Brain microvascular endothelial cell (primary cell): ENCODE measurements around the gene SRPK3.

ENCODE experiments used
- DNase-seq: peaks from one replicate; pipeline ENCODE4 v3.0.0-alpha.2; 2020
- H3K27ac ChIP-seq: fragments of 250-450 bp; sonication (Bioruptor Pico); 2 replicates; pipeline ENCODE4 v1.5.1; 2020; ENCODE audit warnings: mild to moderate bottlenecking, moderate library complexity
- H3K27me3 ChIP-seq: fragments of 250-450 bp; sonication (Bioruptor Pico); replicated peaks from 2 replicates; pipeline ENCODE4 v1.5.1; 2020; ENCODE audit warnings: mild to moderate bottlenecking
- H3K36me3 ChIP-seq: fragments of 250-450 bp; sonication (Bioruptor Pico); replicated peaks from 2 replicates; pipeline ENCODE4 v1.5.1; 2020; ENCODE audit warnings: mild to moderate bottlenecking
- H3K4me3 ChIP-seq: 2 replicates; pipeline ENCODE4 v1.5.1; 2011; ENCODE audit warnings: low read depth, mild to moderate bottlenecking, control low read depth, low read length, moderate library complexity
- in situ Hi-C: cut with HindIII; loops from 2 replicates; pipeline ENCODE4 v1.10.0; 2017; ENCODE audit warnings: low sequenced_read_pairs, low pct_ligation_motif_present
- TF ChIP-seq, protein P1 (sequence below): IDR thresholded peaks from 2 replicates; pipeline ENCODE4 v1.5.1; 2011; ENCODE audit warnings: low read depth, mild to moderate bottlenecking, moderate library complexity, low read length, control low read depth, inconsistent platforms; ENCODE audit errors: missing control alignments

SRPK3 gene

DNA sequence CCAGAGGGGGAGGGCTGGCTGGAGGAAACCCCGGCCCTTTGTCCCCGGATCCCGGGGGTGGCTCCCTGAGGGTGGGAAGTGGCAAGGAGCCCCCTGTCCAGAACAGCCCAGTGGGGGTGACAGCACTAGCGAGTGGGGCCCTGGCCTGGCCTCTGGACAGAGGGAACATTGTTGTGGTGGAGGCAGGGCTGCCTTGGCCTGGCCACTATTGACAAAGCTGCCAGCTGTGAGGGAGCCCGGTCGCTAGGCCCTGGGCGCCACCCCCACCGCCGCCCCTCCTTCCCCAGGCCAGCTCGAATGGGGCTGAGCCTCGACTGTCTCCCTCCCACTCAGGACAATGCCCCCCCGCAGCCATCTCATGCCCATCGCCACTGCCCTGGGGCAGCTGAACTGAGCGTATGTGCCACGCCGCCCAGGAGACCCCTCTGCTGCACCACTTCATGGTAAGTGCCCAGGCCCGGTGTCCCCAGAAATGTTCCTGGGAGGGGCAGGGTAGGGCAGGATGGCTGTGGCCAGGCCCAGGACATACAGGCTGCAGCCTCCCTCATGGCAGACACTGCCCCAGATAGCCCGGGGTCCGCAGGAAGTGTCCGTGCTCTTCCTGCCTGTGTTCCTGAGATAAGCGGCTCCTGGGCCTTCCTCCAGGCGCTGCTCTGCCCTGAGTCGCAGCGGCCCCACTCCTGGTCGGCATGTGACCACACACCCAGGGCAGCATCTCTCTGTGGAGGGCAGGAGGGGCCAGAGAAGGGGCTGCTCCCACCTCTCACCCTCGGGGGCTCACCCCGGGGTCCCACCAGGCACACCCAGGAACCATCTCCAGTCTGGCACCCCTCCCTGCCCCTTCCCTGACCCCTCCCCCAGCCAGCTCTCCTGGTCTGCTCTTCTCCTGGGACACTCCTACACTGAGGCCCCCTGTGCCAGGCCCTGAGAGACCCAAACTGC, 15.4 kb upstream of the SRPK3 start:
- TF ChIP-seq, protein P1, sequence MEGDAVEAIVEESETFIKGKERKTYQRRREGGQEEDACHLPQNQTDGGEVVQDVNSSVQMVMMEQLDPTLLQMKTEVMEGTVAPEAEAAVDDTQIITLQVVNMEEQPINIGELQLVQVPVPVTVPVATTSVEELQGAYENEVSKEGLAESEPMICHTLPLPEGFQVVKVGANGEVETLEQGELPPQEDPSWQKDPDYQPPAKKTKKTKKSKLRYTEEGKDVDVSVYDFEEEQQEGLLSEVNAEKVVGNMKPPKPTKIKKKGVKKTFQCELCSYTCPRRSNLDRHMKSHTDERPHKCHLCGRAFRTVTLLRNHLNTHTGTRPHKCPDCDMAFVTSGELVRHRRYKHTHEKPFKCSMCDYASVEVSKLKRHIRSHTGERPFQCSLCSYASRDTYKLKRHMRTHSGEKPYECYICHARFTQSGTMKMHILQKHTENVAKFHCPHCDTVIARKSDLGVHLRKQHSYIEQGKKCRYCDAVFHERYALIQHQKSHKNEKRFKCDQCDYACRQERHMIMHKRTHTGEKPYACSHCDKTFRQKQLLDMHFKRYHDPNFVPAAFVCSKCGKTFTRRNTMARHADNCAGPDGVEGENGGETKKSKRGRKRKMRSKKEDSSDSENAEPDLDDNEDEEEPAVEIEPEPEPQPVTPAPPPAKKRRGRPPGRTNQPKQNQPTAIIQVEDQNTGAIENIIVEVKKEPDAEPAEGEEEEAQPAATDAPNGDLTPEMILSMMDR, result no peak
- in situ Hi-C loops, result no loop called here
- Histone ChIP-seq H3K4me3 (peak overlapping the region; percentile 46), H3K27me3 (no peaks in the 10 kb centered on the region), H3K27ac (peak overlapping the region; percentile 51), H3K36me3 (no peaks in the 10 kb centered on the region)
- DNase-seq, result no peak

DNA sequence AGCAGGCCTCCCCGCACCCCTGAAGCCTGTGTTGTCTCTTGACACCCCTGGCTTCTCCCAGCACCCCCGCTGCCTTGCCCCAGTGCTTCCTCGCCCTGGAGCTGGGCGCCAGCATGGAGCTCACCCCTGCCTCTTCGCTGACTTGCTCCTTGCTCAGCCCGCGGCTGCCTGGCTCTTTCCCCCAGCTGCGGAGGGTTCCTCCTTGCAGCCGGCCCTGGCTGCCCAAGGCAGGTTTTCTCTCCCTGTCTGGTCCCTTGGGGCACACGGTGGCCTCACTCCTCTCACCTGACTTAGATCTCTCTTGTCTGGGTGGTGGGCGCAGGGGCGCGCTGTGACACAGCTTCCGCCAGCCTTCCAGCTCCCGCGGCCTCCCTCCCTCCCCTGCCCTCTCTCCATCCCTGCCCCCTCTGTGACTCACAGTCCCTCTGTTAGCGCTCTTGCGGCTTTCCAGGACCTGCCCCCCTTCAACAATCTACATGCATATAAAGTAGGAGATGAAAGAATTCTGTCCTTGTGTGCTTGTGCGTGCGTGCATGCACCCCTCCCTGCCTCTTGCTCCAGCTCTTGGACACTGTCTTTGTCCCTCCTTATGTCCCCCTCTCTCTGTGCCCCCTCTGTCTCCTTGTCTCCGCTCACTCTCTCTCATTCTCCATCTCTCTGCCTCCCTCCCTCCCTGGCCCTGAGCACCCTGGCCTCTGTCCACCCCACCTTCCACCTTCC, 14.6 kb upstream of the SRPK3 start:
- DNase-seq, result peak; percentile 55
- H3K4me3 ChIP-seq, result peak overlapping the region; percentile 46
- peak overlapping the region; percentile 51 for H3K27ac ChIP-seq
- in situ Hi-C loops, result no loop called here
- no peaks in the 10 kb centered on the region for H3K36me3 ChIP-seq
- H3K27me3 ChIP-seq, result no peaks in the 10 kb centered on the region
- TF ChIP-seq, protein P1, result no peak

DNA sequence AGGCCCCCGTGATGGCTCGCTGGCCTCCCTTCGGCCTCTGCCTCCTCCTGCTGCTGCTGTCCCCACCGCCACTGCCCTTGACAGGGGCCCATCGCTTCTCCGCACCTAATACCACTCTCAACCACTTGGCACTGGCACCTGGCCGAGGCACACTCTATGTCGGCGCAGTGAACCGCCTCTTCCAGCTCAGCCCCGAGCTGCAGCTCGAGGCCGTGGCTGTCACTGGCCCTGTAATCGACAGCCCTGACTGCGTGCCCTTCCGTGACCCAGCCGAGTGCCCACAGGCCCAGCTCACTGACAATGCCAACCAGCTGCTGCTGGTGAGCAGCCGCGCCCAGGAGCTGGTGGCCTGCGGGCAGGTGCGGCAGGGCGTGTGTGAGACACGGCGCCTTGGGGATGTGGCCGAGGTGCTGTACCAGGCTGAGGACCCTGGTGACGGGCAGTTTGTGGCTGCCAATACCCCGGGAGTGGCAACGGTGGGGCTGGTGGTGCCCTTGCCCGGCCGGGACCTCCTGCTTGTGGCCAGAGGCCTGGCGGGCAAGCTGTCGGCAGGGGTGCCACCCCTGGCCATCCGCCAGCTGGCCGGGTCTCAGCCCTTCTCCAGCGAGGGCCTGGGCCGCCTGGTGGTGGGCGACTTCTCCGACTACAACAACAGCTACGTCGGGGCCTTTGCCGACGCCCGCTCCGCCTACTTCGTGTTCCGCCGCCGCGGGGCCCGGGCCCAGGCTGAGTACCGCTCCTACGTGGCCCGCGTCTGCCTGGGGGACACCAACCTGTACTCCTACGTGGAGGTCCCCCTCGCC, 13.8 kb upstream of the SRPK3 start:
- Histone ChIP-seq H3K4me3 (no peak overlapping the region), H3K27me3 (no peaks in the 10 kb centered on the region), H3K36me3 (no peaks in the 10 kb centered on the region), H3K27ac (no peak overlapping the region)
- TF ChIP-seq, protein P1, result no peak
- no peak for DNase-seq
- in situ Hi-C loops, result no loop called here

DNA sequence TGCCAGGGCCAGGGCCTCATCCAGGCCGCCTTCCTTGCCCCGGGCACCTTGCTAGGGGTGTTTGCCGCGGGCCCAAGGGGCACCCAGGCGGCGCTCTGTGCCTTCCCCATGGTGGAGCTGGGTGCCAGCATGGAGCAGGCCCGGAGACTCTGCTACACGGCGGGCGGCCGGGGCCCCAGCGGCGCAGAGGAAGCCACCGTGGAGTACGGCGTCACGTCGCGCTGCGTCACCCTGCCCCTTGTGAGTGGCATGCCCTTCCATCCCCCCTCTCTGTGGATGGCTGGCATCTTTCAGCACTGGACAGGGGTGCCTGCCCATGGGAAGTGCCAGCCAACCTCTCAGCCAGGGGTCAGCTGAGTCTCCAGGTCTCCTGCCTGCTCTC, 13.2 kb upstream of the SRPK3 start:
- Histone ChIP-seq H3K27ac (no peak overlapping the region), H3K4me3 (no peak overlapping the region), H3K27me3 (no peaks in the 10 kb centered on the region), H3K36me3 (no peaks in the 10 kb centered on the region)
- in situ Hi-C loops, result no loop called here
- TF ChIP-seq, protein P1, result no peak
- no peak for DNase-seq

DNA sequence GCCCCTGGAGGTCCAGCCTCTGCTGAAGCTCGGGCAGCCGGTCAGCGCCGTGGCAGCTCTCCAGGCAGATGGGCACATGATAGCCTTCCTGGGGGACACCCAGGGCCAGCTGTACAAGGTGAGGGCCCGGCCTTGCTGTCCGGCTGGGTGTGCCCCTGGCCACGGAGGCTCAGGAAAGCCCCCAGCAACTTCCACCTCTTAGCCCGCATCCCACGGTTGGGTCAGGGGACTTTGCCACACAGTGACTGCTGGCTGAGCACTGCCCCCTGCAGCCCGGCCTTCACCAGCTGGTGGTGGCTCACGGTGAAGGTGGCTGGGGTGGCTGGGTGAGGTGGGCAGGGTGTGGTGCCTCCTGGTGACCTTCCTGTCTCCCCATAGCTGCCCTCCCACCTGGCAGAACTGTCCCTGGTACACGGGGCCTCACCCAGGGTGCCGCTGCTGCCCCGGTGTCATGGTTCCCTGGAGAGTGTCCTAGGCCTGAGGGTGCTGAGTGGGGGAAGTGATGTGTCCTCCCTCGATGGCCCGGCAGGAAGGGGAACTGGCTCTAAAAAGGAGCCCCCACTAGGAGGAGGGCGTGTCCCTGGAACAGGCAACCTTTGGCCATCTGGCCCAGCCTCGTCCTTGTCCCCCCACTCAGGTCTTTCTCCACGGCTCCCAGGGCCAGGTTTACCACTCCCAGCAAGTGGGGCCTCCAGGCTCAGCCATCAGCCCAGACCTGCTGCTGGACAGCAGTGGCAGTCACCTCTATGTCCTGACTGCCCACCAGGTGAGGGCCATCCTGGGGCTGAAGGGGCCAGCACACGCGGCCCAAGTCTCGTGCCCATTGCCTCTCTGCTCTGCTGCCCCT, 12.3 kb upstream of the SRPK3 start:
- Histone ChIP-seq H3K27me3 (no peaks in the 10 kb centered on the region), H3K27ac (no peak overlapping the region), H3K4me3 (no peak overlapping the region), H3K36me3 (no peaks in the 10 kb centered on the region)
- in situ Hi-C loops, result no loop called here
- TF ChIP-seq, protein P1, result no peak
- no peak for DNase-seq
